ENCODE data around the gene PDZK1. TPM values are rescaled to one million over a fixed set of nuclear protein-coding genes. Genes with fewer than 3 reads are reported as not detected.
"Not testable (repeated sequence)": the region's sequence is repeated elsewhere in the genome, so short reads cannot be mapped to it uniquely, and the experiment has no call there.

The PDZK1 gene
- total RNA-seq, 1 experiment from 2014 or later, result 5.3 TPM

GRCh38 chr1:145710291-145711027, 3.3 kb upstream of the PDZK1 start:
- no peak for DNase-seq (ENCODE audit: low read depth)

- peak; percentile 87 for DNase-seq (ENCODE audit: low read depth)
Measured at GRCh38 chr1:145708063-145708462, 895 bp upstream of the PDZK1 start.

GRCh38 chr1:145706086-145706664, 993 bp downstream of the PDZK1 start:
- peak; percentile 89 for DNase-seq (ENCODE audit: low read depth)

- DNase-seq (ENCODE audit: low read depth), result no peak
Measured at GRCh38 chr1:145705622-145706021, 1.5 kb downstream of the PDZK1 start.

- no peak for DNase-seq (ENCODE audit: low read depth)
Measured at GRCh38 chr1:145702826-145703225, 4.3 kb downstream of the PDZK1 start.

GRCh38 chr1:145702052-145702451, 5.1 kb downstream of the PDZK1 start:
- DNase-seq (ENCODE audit: low read depth), result no peak

- DNase-seq (ENCODE audit: low read depth), result no peak
Measured at GRCh38 chr1:145701306-145701862, 5.8 kb downstream of the PDZK1 start.

- DNase-seq (ENCODE audit: low read depth), result no peak
Measured at GRCh38 chr1:145696630-145696960, 10.6 kb downstream of the PDZK1 start.

- no peak for DNase-seq (ENCODE audit: low read depth)
Measured at GRCh38 chr1:145695821-145696629, 11.1 kb downstream of the PDZK1 start.

- DNase-seq (ENCODE audit: low read depth), result no peak
Measured at GRCh38 chr1:145692785-145693443, 14.3 kb downstream of the PDZK1 start.

GRCh38 chr1:145690587-145691558, 16.3 kb downstream of the PDZK1 start:
- peak; percentile 89 for DNase-seq (ENCODE audit: low read depth)

- DNase-seq (ENCODE audit: low read depth), result peak; percentile 22
Measured at GRCh38 chr1:145689922-145690321, 17.2 kb downstream of the PDZK1 start.

GRCh38 chr1:145688924-145689323, 18.2 kb downstream of the PDZK1 start:
- DNase-seq (ENCODE audit: low read depth), result no peak

GRCh38 chr1:145688328-145688727, 18.8 kb downstream of the PDZK1 start:
- no peak for DNase-seq (ENCODE audit: low read depth)

GRCh38 chr1:145686078-145686477, 21.1 kb downstream of the PDZK1 start:
- DNase-seq (ENCODE audit: low read depth), result not testable (repeated sequence)

GRCh38 chr1:145684858-145685257, 22.3 kb downstream of the PDZK1 start:
- not testable (repeated sequence) for DNase-seq (ENCODE audit: low read depth)

- DNase-seq (ENCODE audit: low read depth), result not testable (repeated sequence)
Measured at GRCh38 chr1:145673217-145673616, 34.0 kb downstream of the PDZK1 start.

GRCh38 chr1:145670995-145671745, 36.0 kb downstream of the PDZK1 start:
- not testable (repeated sequence) for DNase-seq (ENCODE audit: low read depth)

- peak; percentile 20 for DNase-seq (ENCODE audit: low read depth)
Measured at GRCh38 chr1:145665015-145665414, 42.2 kb downstream of the PDZK1 start.

- not testable (repeated sequence) for DNase-seq (ENCODE audit: low read depth)
Measured at GRCh38 chr1:145662502-145662901, 44.7 kb downstream of the PDZK1 start.

Measured in RPMI7951 (cell line).